Liver (tissue), 3 donors: ENCODE measurements around the gene UQCR11.

Experiments used
- CTCF ChIP-seq: fragments of 150-350 bp; IDR thresholded peaks from 2 replicates; pipeline ENCODE4 v1.5.1; 2017; ENCODE audit warnings: improper control_type of control experiment, low read depth, low read length; ENCODE audit not compliant: missing input control
- EGR1 ChIP-seq, 2 donors: IDR thresholded peaks; 2 replicates each; pipeline ENCODE4 v1.6.1; 2016 to 2018; ENCODE audit warnings: antibody characterized with exemption in 2 of 2, low read depth in 2 of 2
- SP1 ChIP-seq: IDR thresholded peaks from 2 replicates; pipeline ENCODE4 v1.6.1; 2018; ENCODE audit warnings: antibody characterized with exemption, mild to moderate bottlenecking
- TF ChIP-seq, protein P1 (sequence below): IDR thresholded peaks from 2 replicates; pipeline ENCODE4 v1.6.1; 2016; ENCODE audit warnings: antibody characterized with exemption
- donor health status: healthy.
- donor health status: healthy.

- no peak for TF ChIP-seq CTCF
- no peak for TF ChIP-seq EGR1 (IDR thresholded peaks at IDR 0.05; ENCODE audit: low read depth in 2 of 2)
- TF ChIP-seq SP1 = no peak
- TF ChIP-seq, protein P1, sequence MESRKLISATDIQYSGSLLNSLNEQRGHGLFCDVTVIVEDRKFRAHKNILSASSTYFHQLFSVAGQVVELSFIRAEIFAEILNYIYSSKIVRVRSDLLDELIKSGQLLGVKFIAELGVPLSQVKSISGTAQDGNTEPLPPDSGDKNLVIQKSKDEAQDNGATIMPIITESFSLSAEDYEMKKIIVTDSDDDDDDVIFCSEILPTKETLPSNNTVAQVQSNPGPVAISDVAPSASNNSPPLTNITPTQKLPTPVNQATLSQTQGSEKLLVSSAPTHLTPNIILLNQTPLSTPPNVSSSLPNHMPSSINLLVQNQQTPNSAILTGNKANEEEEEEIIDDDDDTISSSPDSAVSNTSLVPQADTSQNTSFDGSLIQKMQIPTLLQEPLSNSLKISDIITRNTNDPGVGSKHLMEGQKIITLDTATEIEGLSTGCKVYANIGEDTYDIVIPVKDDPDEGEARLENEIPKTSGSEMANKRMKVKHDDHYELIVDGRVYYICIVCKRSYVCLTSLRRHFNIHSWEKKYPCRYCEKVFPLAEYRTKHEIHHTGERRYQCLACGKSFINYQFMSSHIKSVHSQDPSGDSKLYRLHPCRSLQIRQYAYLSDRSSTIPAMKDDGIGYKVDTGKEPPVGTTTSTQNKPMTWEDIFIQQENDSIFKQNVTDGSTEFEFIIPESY = no peak
These were observed 40.9 kb upstream of the UQCR11 start for GRCh38 chr19:1646149-1646548.
